Measurements from ENCODE around the gene IL36G.

DNA sequence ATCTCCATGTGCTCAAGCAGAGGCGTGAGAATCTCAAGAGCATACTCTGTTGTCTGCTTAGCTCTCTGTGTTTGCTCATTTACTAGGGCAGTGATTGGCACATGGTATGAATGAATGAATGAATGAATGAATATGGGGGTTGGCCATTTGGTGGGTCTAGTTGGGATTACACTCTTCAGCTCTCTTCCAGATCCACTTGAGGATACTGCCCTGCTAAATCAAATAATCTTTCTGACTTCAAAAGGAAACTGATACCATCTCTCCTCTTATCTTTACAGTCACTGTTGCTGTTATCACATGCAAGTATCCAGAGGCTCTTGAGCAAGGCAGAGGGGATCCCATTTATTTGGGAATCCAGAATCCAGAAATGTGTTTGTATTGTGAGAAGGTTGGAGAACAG is 1.9 kb downstream of the IL36G start:
- TF ChIP-seq, protein P1, sequence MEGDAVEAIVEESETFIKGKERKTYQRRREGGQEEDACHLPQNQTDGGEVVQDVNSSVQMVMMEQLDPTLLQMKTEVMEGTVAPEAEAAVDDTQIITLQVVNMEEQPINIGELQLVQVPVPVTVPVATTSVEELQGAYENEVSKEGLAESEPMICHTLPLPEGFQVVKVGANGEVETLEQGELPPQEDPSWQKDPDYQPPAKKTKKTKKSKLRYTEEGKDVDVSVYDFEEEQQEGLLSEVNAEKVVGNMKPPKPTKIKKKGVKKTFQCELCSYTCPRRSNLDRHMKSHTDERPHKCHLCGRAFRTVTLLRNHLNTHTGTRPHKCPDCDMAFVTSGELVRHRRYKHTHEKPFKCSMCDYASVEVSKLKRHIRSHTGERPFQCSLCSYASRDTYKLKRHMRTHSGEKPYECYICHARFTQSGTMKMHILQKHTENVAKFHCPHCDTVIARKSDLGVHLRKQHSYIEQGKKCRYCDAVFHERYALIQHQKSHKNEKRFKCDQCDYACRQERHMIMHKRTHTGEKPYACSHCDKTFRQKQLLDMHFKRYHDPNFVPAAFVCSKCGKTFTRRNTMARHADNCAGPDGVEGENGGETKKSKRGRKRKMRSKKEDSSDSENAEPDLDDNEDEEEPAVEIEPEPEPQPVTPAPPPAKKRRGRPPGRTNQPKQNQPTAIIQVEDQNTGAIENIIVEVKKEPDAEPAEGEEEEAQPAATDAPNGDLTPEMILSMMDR (IDR thresholded peaks at IDR 0.05): no peak
- TF ChIP-seq POLR2A (IDR thresholded peaks at IDR 0.05): no peak
